OCI-LY7 (cell line): ENCODE measurements around the gene ICE2. TPM values are rescaled to one million over a fixed set of nuclear protein-coding genes. Genes with fewer than 3 reads are reported as not detected.

Source experiments
- BruUV-seq: library from RNA; stranded (reverse); fragments of 400-500 nt; replicated peaks from 2 replicates; lab custom pipeline; 2021; lab: Mats Ljungman, UMichigan
- CTCF ChIA-PET: fragments of 300-600 bp; sonication (Branson Sonifier 250); formaldehyde crosslinking; loops from one replicate; lab custom pipeline; 2022; ENCODE audit warnings: antibody characterized with exemption; ENCODE audit not compliant: unreplicated experiment; lab: Charles Lee
- POLR2A ChIA-PET: fragments of 300-600 bp; sonication (Branson Sonifier 250); formaldehyde crosslinking; loops from one replicate; lab custom pipeline; 2022; ENCODE audit warnings: antibody characterized with exemption; lab: Charles Lee
- DNase-seq: peaks from one replicate; pipeline ENCODE4 v3.0.0-alpha.2; 2015; ENCODE audit warnings: low spot score
- H2AFZ ChIP-seq: fragments of 200-600 bp; sonication (generic), shearing (Covaris generic); 2 replicates; pipeline ENCODE4 v1.6.1; 2014; ENCODE audit warnings: mild to moderate bottlenecking, antibody characterized with exemption, low read length, moderate library complexity
- H3K27ac ChIP-seq: fragments of 200-600 bp; sonication (generic); 2 replicates; pipeline ENCODE4 v1.5.1; 2014; ENCODE audit warnings: mixed run types, low read depth, mild to moderate bottlenecking, moderate library complexity, low read length, inconsistent platforms; ENCODE audit not compliant: poor library complexity, severe bottlenecking
- H3K36me3 ChIP-seq: fragments of 200-600 bp; sonication (generic); 2 replicates; pipeline ENCODE4 v1.6.1; 2014; ENCODE audit warnings: mild to moderate bottlenecking, antibody characterized with exemption, low read length, moderate library complexity, mixed read lengths; ENCODE audit not compliant: insufficient read depth
- H3K4me1 ChIP-seq: fragments of 200-600 bp; sonication (generic); 2 replicates; pipeline ENCODE4 v1.5.1; 2014; ENCODE audit warnings: mild to moderate bottlenecking, low read length; ENCODE audit not compliant: insufficient read depth, poor library complexity, severe bottlenecking
- H3K4me2 ChIP-seq: fragments of 200-600 bp; sonication (generic); 2 replicates; pipeline ENCODE4 v1.6.1; 2014; ENCODE audit warnings: mild to moderate bottlenecking, low read length
- H3K4me3 ChIP-seq: fragments of 200-600 bp; sonication (generic); 2 replicates; pipeline ENCODE4 v1.5.1; 2014; ENCODE audit warnings: mild to moderate bottlenecking, low read depth, low read length; ENCODE audit not compliant: poor library complexity, severe bottlenecking
- H3K79me2 ChIP-seq: fragments of 200-600 bp; sonication (generic); 2 replicates; pipeline ENCODE4 v1.6.1; 2016; ENCODE audit warnings: low read depth, mild to moderate bottlenecking, low read length, moderate library complexity, mixed read lengths; ENCODE audit not compliant: insufficient read depth
- H3K9me2 ChIP-seq: fragments of 200-600 bp; sonication (generic); 2 replicates; pipeline ENCODE4 v1.6.1; 2016; ENCODE audit warnings: mild to moderate bottlenecking, low read length, mixed read lengths; ENCODE audit not compliant: insufficient read depth
- H3K9me3 ChIP-seq: fragments of 200-600 bp; sonication (generic); 2 replicates; pipeline ENCODE4 v1.6.1; 2014; ENCODE audit warnings: mild to moderate bottlenecking, mixed run types, low read length, mixed read lengths
- H4K20me1 ChIP-seq: fragments of 200-600 bp; sonication (generic); 2 replicates; pipeline ENCODE4 v1.6.1; 2014; ENCODE audit warnings: mild to moderate bottlenecking, antibody characterized with exemption, low read length, moderate library complexity, mixed read lengths; ENCODE audit not compliant: insufficient read depth
- CTCF ChIP-seq: fragments of 200-600 bp; sonication (generic); conservative IDR thresholded peaks from 2 replicates; pipeline ENCODE4 v1.5.1; 2014; ENCODE audit warnings: mild to moderate bottlenecking, antibody characterized with exemption, low read length, moderate library complexity, mixed read lengths
- EZH2phosphoT487 ChIP-seq: fragments of 200-600 bp; sonication (generic); IDR thresholded peaks from 2 replicates; pipeline ENCODE4 v1.6.1; 2018; ENCODE audit warnings: low read depth, borderline replicate concordance, mild to moderate bottlenecking, mixed run types, antibody characterized with exemption, low read length, moderate library complexity, mixed read lengths
- intact Hi-C: fragments of 100-400 bp; cut with micrococcal nuclease; formaldehyde crosslinking; loops from one replicate; pipeline ENCODE4 v1.10.0; 2022; ENCODE audit not compliant: unreplicated experiment
- total RNA-seq, 2 experiments: library from RNA; depleted of rRNA in 1 of 2; stranded (reverse); fragments of >200 nt in 1 of 2; shearing (Covaris generic) in 1 of 2; gene quantifications; 2 replicates each; pipeline ENCODE4 v1.2.3, GENCODE V29; 2014 to 2022

ICE2 gene
- total RNA-seq, 2 experiments from 2014 or later: 37.1 to 78.1 TPM

GRCh38 chr15:60375306-60375705 is 103.6 kb downstream of the ICE2 start:
- TF ChIP-seq CTCF (no peak), EZH2phosphoT487 (no peak)
- Histone ChIP-seq H3K27ac (no peak overlapping the region), H2AFZ (no peak overlapping the region), H3K4me1 (no peaks in the 10 kb centered on the region), H3K79me2 (no peaks in the 10 kb centered on the region), H3K4me2 (no peak overlapping the region), H4K20me1 (no peaks in the 10 kb centered on the region), H3K9me2 (no peaks in the 10 kb centered on the region), H3K4me3 (no peak overlapping the region), H3K36me3 (no peaks in the 10 kb centered on the region), H3K9me3 (no peaks in the 10 kb centered on the region)
- no peak for DNase-seq
- no TSS peak for BruUV-seq
- ChIA-PET CTCF (no interaction called here), POLR2A (no interaction called here)
- intact Hi-C loops: no loop called here

GRCh38 chr15:60374628-60375081 is 104.3 kb downstream of the ICE2 start:
- Histone ChIP-seq H3K79me2 (no peaks in the 10 kb centered on the region), H3K4me3 (no peak overlapping the region), H3K36me3 (no peaks in the 10 kb centered on the region), H3K27ac (no peak overlapping the region), H2AFZ (no peak overlapping the region), H4K20me1 (no peaks in the 10 kb centered on the region), H3K9me3 (no peaks in the 10 kb centered on the region), H3K4me2 (no peak overlapping the region), H3K4me1 (no peaks in the 10 kb centered on the region), H3K9me2 (no peaks in the 10 kb centered on the region)
- no peak for DNase-seq
- TF ChIP-seq EZH2phosphoT487: no peak
- no peak for TF ChIP-seq CTCF
- POLR2A ChIA-PET: interaction anchor here (1.0 kb wide), 1 partner anchor 97 kb away, joined by 3 read pairs; no protein-coding TSS in a partner anchor
- CTCF ChIA-PET: no interaction called here
- intact Hi-C loops: no loop called here
- BruUV-seq: no TSS peak

- no peak for DNase-seq
- H3K4me3 ChIP-seq: no peak overlapping the region
- no peaks in the 10 kb centered on the region for H3K79me2 ChIP-seq
- H3K4me2 ChIP-seq: no peak overlapping the region
- ChIA-PET POLR2A (interaction anchor here (1.0 kb wide), 1 partner anchor 98 kb away, joined by 3 read pairs; no protein-coding TSS in a partner anchor), CTCF (no interaction called here)
- H3K4me1 ChIP-seq: no peaks in the 10 kb centered on the region
- no peak overlapping the region for H2AFZ ChIP-seq
- H3K9me2 ChIP-seq: no peaks in the 10 kb centered on the region
- no peak overlapping the region for H3K27ac ChIP-seq
- BruUV-seq: no TSS peak
- TF ChIP-seq CTCF: no peak
- no peak for TF ChIP-seq EZH2phosphoT487
- no peaks in the 10 kb centered on the region for H4K20me1 ChIP-seq
- H3K9me3 ChIP-seq: no peaks in the 10 kb centered on the region
- intact Hi-C loops: no loop called here
- H3K36me3 ChIP-seq: no peaks in the 10 kb centered on the region
These were observed 104.7 kb downstream of the ICE2 start for GRCh38 chr15:60374209-60374608.
